ENCODE measurements around the gene TFF3.
A peak's percentile ranks its signal among the peaks of the same experiment; 100 is the strongest.

The TFF3 gene

GRCh38 chr21:42281181-42281680 is 34.0 kb downstream of the TFF3 start:
- no peak for ATAC-seq
- Mint-ChIP-seq H3K4me3 (no peak overlapping the region), H3K27ac (no peak overlapping the region), H3K36me3 (peaks cover 31% of the 10 kb centered on the region), H3K4me1 (peaks cover 12% of the 10 kb centered on the region), H3K27me3 (peaks cover 5% of the 10 kb centered on the region), H3K9me3 (no peaks in the 10 kb centered on the region)

- no peak overlapping the region for H3K4me3 Mint-ChIP-seq
- peaks cover 31% of the 10 kb centered on the region for H3K36me3 Mint-ChIP-seq
These were observed 34.6 kb downstream of the TFF3 start for GRCh38 chr21:42280356-42281180.

GRCh38 chr21:42279888-42280287 is 35.3 kb downstream of the TFF3 start:
- Mint-ChIP-seq H3K9me3 (no peaks in the 10 kb centered on the region), H3K4me3 (no peak overlapping the region), H3K27me3 (peaks cover 5% of the 10 kb centered on the region), H3K4me1 (no peaks in the 10 kb centered on the region), H3K36me3 (peaks cover 38% of the 10 kb centered on the region), H3K27ac (no peak overlapping the region)
- ATAC-seq: no peak

More at GRCh38 chr21:42280356-42281180, 34.6 kb downstream of the TFF3 start:
- H3K27ac Mint-ChIP-seq: no peak overlapping the region
- ATAC-seq: no peak
- no peaks in the 10 kb centered on the region for H3K9me3 Mint-ChIP-seq
- peaks cover 6% of the 10 kb centered on the region for H3K4me1 Mint-ChIP-seq
- peaks cover 5% of the 10 kb centered on the region for H3K27me3 Mint-ChIP-seq

- no peak for ATAC-seq
- H3K27me3 Mint-ChIP-seq: peaks cover 5% of the 10 kb centered on the region
- peaks cover 41% of the 10 kb centered on the region for H3K36me3 Mint-ChIP-seq
- H3K4me1 Mint-ChIP-seq: no peaks in the 10 kb centered on the region
- H3K4me3 Mint-ChIP-seq: no peak overlapping the region
- H3K9me3 Mint-ChIP-seq: no peaks in the 10 kb centered on the region
- H3K27ac Mint-ChIP-seq: no peak overlapping the region
These were observed 35.8 kb downstream of the TFF3 start for GRCh38 chr21:42279341-42279871.

- Mint-ChIP-seq H3K27me3 (peaks cover 5% of the 10 kb centered on the region), H3K36me3 (peaks cover 46% of the 10 kb centered on the region), H3K4me3 (no peak overlapping the region), H3K9me3 (no peaks in the 10 kb centered on the region), H3K27ac (no peak overlapping the region), H3K4me1 (no peaks in the 10 kb centered on the region)
- ATAC-seq: no peak
These were observed 36.6 kb downstream of the TFF3 start for GRCh38 chr21:42278451-42279149.

- ATAC-seq: no peak
- Mint-ChIP-seq H3K4me1 (no peaks in the 10 kb centered on the region), H3K27ac (no peak overlapping the region)
These were observed 37.6 kb downstream of the TFF3 start for GRCh38 chr21:42277593-42277992.

GRCh38 chr21:42276526-42277154 is 38.6 kb downstream of the TFF3 start:
- Mint-ChIP-seq H3K27me3 (no peaks in the 10 kb centered on the region), H3K4me3 (no peak overlapping the region), H3K4me1 (no peaks in the 10 kb centered on the region), H3K9me3 (no peaks in the 10 kb centered on the region), H3K36me3 (peaks cover 37% of the 10 kb centered on the region), H3K27ac (no peak overlapping the region)
- no peak for ATAC-seq

More at GRCh38 chr21:42277593-42277992, 37.6 kb downstream of the TFF3 start:
- Mint-ChIP-seq H3K4me3 (no peak overlapping the region), H3K27me3 (no peaks in the 10 kb centered on the region), H3K9me3 (no peaks in the 10 kb centered on the region), H3K36me3 (peaks cover 40% of the 10 kb centered on the region)

- no peak for ATAC-seq
- Mint-ChIP-seq H3K9me3 (no peaks in the 10 kb centered on the region), H3K4me1 (no peaks in the 10 kb centered on the region), H3K27me3 (no peaks in the 10 kb centered on the region), H3K4me3 (no peak overlapping the region), H3K27ac (no peak overlapping the region), H3K36me3 (peaks cover 41% of the 10 kb centered on the region)
These were observed 39.1 kb downstream of the TFF3 start for GRCh38 chr21:42276076-42276475.

- H3K27ac Mint-ChIP-seq: no peak overlapping the region
- H3K4me1 Mint-ChIP-seq: peaks cover 8% of the 10 kb centered on the region
- H3K27me3 Mint-ChIP-seq: no peaks in the 10 kb centered on the region
- H3K4me3 Mint-ChIP-seq: no peak overlapping the region
- H3K9me3 Mint-ChIP-seq: no peaks in the 10 kb centered on the region
- peaks cover 31% of the 10 kb centered on the region for H3K36me3 Mint-ChIP-seq
- ATAC-seq: no peak
These were observed 42.1 kb downstream of the TFF3 start for GRCh38 chr21:42272984-42273600.

GRCh38 chr21:42272109-42272962 is 42.9 kb downstream of the TFF3 start:
- Mint-ChIP-seq H3K27me3 (no peaks in the 10 kb centered on the region), H3K27ac (no peak overlapping the region), H3K4me3 (no peak overlapping the region), H3K4me1 (peaks cover 15% of the 10 kb centered on the region), H3K9me3 (no peaks in the 10 kb centered on the region), H3K36me3 (peaks cover 30% of the 10 kb centered on the region)
- ATAC-seq: no peak

- Mint-ChIP-seq H3K4me3 (no peak overlapping the region), H3K36me3 (peaks cover 31% of the 10 kb centered on the region), H3K27ac (no peak overlapping the region), H3K4me1 (peaks cover 22% of the 10 kb centered on the region), H3K9me3 (no peaks in the 10 kb centered on the region), H3K27me3 (no peaks in the 10 kb centered on the region)
- ATAC-seq: no peak
These were observed 44.1 kb downstream of the TFF3 start for GRCh38 chr21:42271065-42271464.

- Mint-ChIP-seq H3K27ac (peak overlapping the region; percentile 56), H3K9me3 (no peaks in the 10 kb centered on the region), H3K4me3 (no peak overlapping the region), H3K4me1 (peaks cover 22% of the 10 kb centered on the region), H3K36me3 (peaks cover 23% of the 10 kb centered on the region), H3K27me3 (no peaks in the 10 kb centered on the region)
- ATAC-seq: no peak
These were observed 45.8 kb downstream of the TFF3 start for GRCh38 chr21:42269386-42269785.

GRCh38 chr21:42266971-42267556 is 48.1 kb downstream of the TFF3 start:
- no peaks in the 10 kb centered on the region for H3K27me3 Mint-ChIP-seq

More at GRCh38 chr21:42266971-42267556, 48.1 kb downstream of the TFF3 start:
- peaks cover 22% of the 10 kb centered on the region for H3K4me1 Mint-ChIP-seq
- H3K4me3 Mint-ChIP-seq: no peak overlapping the region
- ATAC-seq: no peak
- H3K27ac Mint-ChIP-seq: peak overlapping the region; percentile 61
- H3K36me3 Mint-ChIP-seq: peaks cover 20% of the 10 kb centered on the region
- H3K9me3 Mint-ChIP-seq: no peaks in the 10 kb centered on the region

Data from stimulated activated memory B cell treated with anti-CD40 and anti-IgM and Interleukin-4, amounts not matched to agents 10 μg/mL and 1 μg/mL and 100 μg/mL, for 72 hours (primary cell).